HG03280 (cell line): ENCODE results near the gene TM9SF4.
"Not testable (repeated sequence)": the region's sequence is repeated elsewhere in the genome, so short reads cannot be mapped to it uniquely, and the experiment has no call there.

Experiments used
- ATAC-seq: cut with Tn5 transposase; IDR thresholded peaks from one replicate; pipeline ENCODE4 v1.9.1; 2021; ENCODE audit warnings: mild to moderate bottlenecking, moderate library complexity; ENCODE audit not compliant: unreplicated experiment

TM9SF4 gene

GRCh38 chr20:32188376-32189122 lies 79.0 kb downstream of the TM9SF4 start:
- no peak for ATAC-seq

GRCh38 chr20:32189123-32189410 lies 79.6 kb downstream of the TM9SF4 start:
- no peak for ATAC-seq

GRCh38 chr20:32189691-32190615 lies 80.4 kb downstream of the TM9SF4 start:
- no peak for ATAC-seq

- ATAC-seq = no peak
Measured at GRCh38 chr20:32190616-32191415, 81.3 kb downstream of the TM9SF4 start.

- no peak for ATAC-seq
Measured at GRCh38 chr20:32191422-32191821, 81.9 kb downstream of the TM9SF4 start.

GRCh38 chr20:32191873-32192272 lies 82.4 kb downstream of the TM9SF4 start:
- ATAC-seq = no peak

- no peak for ATAC-seq
Measured at GRCh38 chr20:32192698-32193097, 83.2 kb downstream of the TM9SF4 start.

- ATAC-seq = not testable (repeated sequence)
Measured at GRCh38 chr20:32193336-32193735, 83.8 kb downstream of the TM9SF4 start.

- no peak for ATAC-seq
Measured at GRCh38 chr20:32193996-32194395, 84.5 kb downstream of the TM9SF4 start.

GRCh38 chr20:32195581-32195980 lies 86.1 kb downstream of the TM9SF4 start:
- ATAC-seq = no peak

GRCh38 chr20:32196613-32197012 lies 87.1 kb downstream of the TM9SF4 start:
- ATAC-seq = not testable (repeated sequence)

- not testable (repeated sequence) for ATAC-seq
Measured at GRCh38 chr20:32197136-32197535, 87.6 kb downstream of the TM9SF4 start.

GRCh38 chr20:32199006-32199405 lies 89.5 kb downstream of the TM9SF4 start:
- no peak for ATAC-seq

GRCh38 chr20:32201296-32201976 lies 91.9 kb downstream of the TM9SF4 start:
- ATAC-seq = no peak

- no peak for ATAC-seq
Measured at GRCh38 chr20:32201977-32202363, 92.5 kb downstream of the TM9SF4 start.

GRCh38 chr20:32203356-32204204 lies 94.1 kb downstream of the TM9SF4 start:
- no peak for ATAC-seq

- ATAC-seq = no peak
Measured at GRCh38 chr20:32204205-32205109, 94.9 kb downstream of the TM9SF4 start.

GRCh38 chr20:32205110-32205842 lies 95.8 kb downstream of the TM9SF4 start:
- ATAC-seq = no peak
